ENCODE data around the gene PLXNA2.
A peak's percentile ranks its signal among the peaks of the same experiment; 100 is the strongest.

Gene PLXNA2

DNA sequence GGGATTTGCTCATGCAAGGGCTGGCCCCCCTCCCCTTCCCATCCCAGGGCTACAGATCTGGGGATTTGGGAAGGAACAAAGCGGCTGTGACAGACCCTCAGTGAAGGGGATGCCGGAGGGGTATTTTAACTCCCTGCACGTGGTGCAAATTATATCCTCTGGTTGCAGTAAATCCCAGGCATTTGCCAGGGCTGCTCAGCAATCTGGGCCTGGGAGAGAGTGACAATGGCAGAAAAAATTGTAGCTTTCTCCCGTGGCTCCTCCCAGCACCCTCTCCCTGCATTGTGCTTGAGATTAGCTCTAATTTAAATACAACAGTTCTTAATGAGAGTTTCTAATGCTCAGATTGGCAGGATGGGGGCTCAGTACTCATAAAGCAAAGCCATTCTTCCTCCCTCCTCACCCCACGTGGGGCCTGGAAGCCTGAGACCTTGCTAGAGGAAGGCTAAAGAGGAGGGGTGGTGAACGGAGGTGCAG, 203.3 kb downstream of the PLXNA2 start:
- DNase-seq (ENCODE audit: low read depth): no peak
- no peak for TF ChIP-seq CTCF (IDR thresholded peaks at IDR 0.05; ENCODE audit: low read length, missing control alignments)

DNA sequence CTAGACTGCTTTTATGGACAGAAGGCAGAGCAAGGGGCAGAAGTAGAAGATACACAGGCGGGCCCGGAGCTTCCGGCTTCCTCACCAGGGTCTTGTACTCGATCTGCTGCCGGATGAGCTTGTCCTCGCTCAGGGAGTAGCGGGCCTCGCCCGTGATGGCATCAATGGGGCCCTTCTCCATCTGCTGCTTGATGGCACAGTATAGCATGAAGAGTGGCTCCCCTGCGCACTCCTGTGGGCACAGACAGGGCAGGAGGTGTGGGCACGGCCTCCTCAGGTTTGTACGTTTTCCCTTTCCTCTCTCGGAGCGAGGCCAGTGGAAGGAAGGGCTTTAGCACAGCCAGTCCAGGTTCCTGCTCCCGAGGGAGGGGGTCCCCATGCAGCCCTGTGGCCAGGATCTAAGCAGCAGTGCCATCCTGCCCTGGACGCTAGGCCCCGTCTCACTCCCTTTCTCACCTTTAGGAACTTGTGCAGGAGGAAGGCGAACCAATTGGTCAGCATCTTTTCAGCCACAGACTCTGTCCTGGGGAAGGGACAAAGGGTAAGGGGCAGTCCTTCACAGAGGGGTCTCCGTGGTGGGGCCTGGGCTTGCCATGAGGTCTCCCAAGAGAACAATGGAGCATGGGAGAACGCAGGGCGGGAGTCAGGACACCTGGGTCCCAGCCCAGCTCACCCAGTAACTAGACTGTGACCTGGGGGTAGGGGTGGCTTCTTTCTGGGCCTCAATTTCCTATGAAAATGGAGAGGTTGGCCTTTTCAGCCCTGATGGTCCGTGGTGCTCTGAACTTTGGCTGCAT, 204.4 kb downstream of the PLXNA2 start:
- TF ChIP-seq CTCF (IDR thresholded peaks at IDR 0.05; ENCODE audit: low read length, missing control alignments): no peak
- H3K4me3 ChIP-seq (replicated peaks; ENCODE audit: low read depth, low read length): no peak overlapping the region
- DNase-seq (ENCODE audit: low read depth): no peak

More for the DNA sequence above, 203.3 kb downstream of the PLXNA2 start:
- H3K4me3 ChIP-seq (replicated peaks; ENCODE audit: low read depth, low read length): no peak overlapping the region

- DNase-seq (ENCODE audit: low read depth): no peak
- no peak for TF ChIP-seq CTCF (IDR thresholded peaks at IDR 0.05; ENCODE audit: low read length, missing control alignments)
- no peak overlapping the region for H3K4me3 ChIP-seq (replicated peaks; ENCODE audit: low read depth, low read length)
Observed at GRCh38 chr1:208038303-208038702, 205.9 kb downstream of the PLXNA2 start.

DNA sequence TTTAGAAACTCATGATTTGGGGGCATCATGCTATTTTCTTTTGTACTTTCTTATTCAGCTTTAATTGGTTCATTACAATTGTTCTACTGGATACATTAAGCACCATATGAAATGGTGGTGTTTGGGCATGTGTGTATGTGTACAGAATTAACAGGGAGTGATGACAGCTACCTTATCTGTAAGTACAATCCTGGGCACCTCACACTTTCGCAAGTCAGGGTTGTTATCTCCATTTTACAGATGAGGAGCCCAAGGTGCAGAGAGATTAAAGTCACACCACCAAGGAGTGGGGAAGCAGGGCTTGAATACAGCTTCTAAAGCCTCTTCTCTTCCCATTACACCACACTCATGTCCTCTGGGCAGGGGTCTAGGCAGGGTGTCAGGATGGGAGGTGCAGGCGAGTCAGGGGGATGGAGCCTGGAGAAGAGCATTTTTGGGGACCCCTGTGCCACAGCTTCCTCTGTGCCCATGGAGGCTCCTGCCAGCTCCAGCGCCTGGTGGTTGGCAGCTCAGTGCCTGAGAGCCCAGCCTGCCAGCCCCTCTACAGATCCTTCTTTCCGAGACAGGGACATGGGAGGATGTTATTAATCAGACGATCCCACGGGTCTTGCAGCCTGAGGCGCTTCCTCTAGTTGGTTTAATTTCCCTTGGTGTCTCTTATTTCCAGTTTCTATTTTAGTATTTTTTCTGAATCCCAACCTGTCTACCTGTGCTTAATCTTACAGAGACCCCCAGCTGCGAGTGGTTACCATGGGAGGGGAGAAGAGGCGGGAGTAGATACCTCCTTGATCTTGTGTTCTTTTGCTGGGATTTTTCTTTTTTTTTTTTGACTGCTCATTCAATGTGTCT, 207.0 kb downstream of the PLXNA2 start:
- no peak overlapping the region for H3K4me3 ChIP-seq (replicated peaks; ENCODE audit: low read depth, low read length)
- TF ChIP-seq CTCF (IDR thresholded peaks at IDR 0.05; ENCODE audit: low read length, missing control alignments): no peak
- no peak for DNase-seq (ENCODE audit: low read depth)

- TF ChIP-seq CTCF (IDR thresholded peaks at IDR 0.05; ENCODE audit: low read length, missing control alignments): peak; percentile 32
- DNase-seq (ENCODE audit: low read depth): peak; percentile 42
- H3K4me3 ChIP-seq (replicated peaks; ENCODE audit: low read depth, low read length): no peak overlapping the region
Observed at GRCh38 chr1:208036106-208036808, 207.9 kb downstream of the PLXNA2 start.

- DNase-seq (ENCODE audit: low read depth): no peak
- no peak overlapping the region for H3K4me3 ChIP-seq (replicated peaks; ENCODE audit: low read depth, low read length)
- no peak for TF ChIP-seq CTCF (IDR thresholded peaks at IDR 0.05; ENCODE audit: low read length, missing control alignments)
Observed at GRCh38 chr1:208034135-208034534, 210.0 kb downstream of the PLXNA2 start.
